Chondrocyte (in vitro differentiated cells): Measurements from ENCODE around the gene USH1G. TPM values are rescaled to one million over a fixed set of nuclear protein-coding genes. Genes with fewer than 3 reads are reported as not detected.

Experiments
- DNase-seq: peaks from one replicate; pipeline ENCODE4 v3.0.0; 2021; ENCODE audit warnings: mixed read lengths, low spot score
- H3K27ac Mint-ChIP-seq: one replicate; pipeline ENCODE4 v1.8.0; 2021; ENCODE audit warnings: mild to moderate bottlenecking, moderate library complexity, mixed read lengths; ENCODE audit not compliant: unreplicated experiment
- H3K27me3 Mint-ChIP-seq: 2 replicates; pipeline ENCODE4 v1.8.0; 2021; ENCODE audit warnings: low read depth, mixed read lengths
- H3K36me3 Mint-ChIP-seq: 2 replicates; pipeline ENCODE4 v1.8.0; 2021; ENCODE audit warnings: low read depth, mixed read lengths
- H3K4me1 Mint-ChIP-seq: 2 replicates; pipeline ENCODE4 v1.8.0; 2021; ENCODE audit warnings: low read depth, mild to moderate bottlenecking, mixed read lengths
- H3K4me3 Mint-ChIP-seq: one replicate; pipeline ENCODE4 v1.8.0; 2021; ENCODE audit warnings: mild to moderate bottlenecking, moderate library complexity, mixed read lengths; ENCODE audit not compliant: unreplicated experiment
- H3K9me3 Mint-ChIP-seq: 2 replicates; pipeline ENCODE4 v1.8.0; 2021; ENCODE audit warnings: low read depth, mixed read lengths
- CTCF ChIP-seq: fragments of 200-600 bp; sonication (generic); IDR thresholded peaks from 2 replicates; pipeline ENCODE4 v1.5.0; 2021; ENCODE audit warnings: antibody characterized with exemption, mild to moderate bottlenecking, moderate library complexity
- total RNA-seq: library from RNA; stranded (reverse); gene quantifications from 3 replicates; pipeline ENCODE4 v1.2.1, GENCODE V29; 2021

USH1G gene
- total RNA-seq, 1 donor from 2014 or later, result not detected

- peaks cover 40% of the 10 kb centered on the region for H3K27me3 Mint-ChIP-seq
- no peak for TF ChIP-seq CTCF
Measured at GRCh38 chr17:74904687-74905409, 18.2 kb downstream of the USH1G start.

GRCh38 chr17:74903671-74904070 lies 19.4 kb downstream of the USH1G start:
- no peak overlapping the region for H3K4me3 Mint-ChIP-seq
- no peaks in the 10 kb centered on the region for H3K9me3 Mint-ChIP-seq
- no peak for TF ChIP-seq CTCF
- H3K4me1 Mint-ChIP-seq, result no peaks in the 10 kb centered on the region
- no peak overlapping the region for H3K27ac Mint-ChIP-seq
- H3K36me3 Mint-ChIP-seq, result no peaks in the 10 kb centered on the region
- H3K27me3 Mint-ChIP-seq, result peaks cover 36% of the 10 kb centered on the region
- DNase-seq, result no peak

More at GRCh38 chr17:74904687-74905409, 18.2 kb downstream of the USH1G start:
- no peak overlapping the region for H3K4me3 Mint-ChIP-seq
- no peaks in the 10 kb centered on the region for H3K9me3 Mint-ChIP-seq
- no peak overlapping the region for H3K27ac Mint-ChIP-seq
- H3K4me1 Mint-ChIP-seq, result no peaks in the 10 kb centered on the region
- no peak for DNase-seq
- no peaks in the 10 kb centered on the region for H3K36me3 Mint-ChIP-seq

- Mint-ChIP-seq H3K9me3 (no peaks in the 10 kb centered on the region), H3K27me3 (peaks cover 35% of the 10 kb centered on the region), H3K4me1 (no peaks in the 10 kb centered on the region), H3K27ac (no peak overlapping the region), H3K36me3 (no peaks in the 10 kb centered on the region), H3K4me3 (no peak overlapping the region)
- no peak for DNase-seq
- no peak for TF ChIP-seq CTCF
Measured at GRCh38 chr17:74903034-74903433, 20.0 kb downstream of the USH1G start.

- no peak for DNase-seq
- no peaks in the 10 kb centered on the region for H3K36me3 Mint-ChIP-seq
- H3K4me3 Mint-ChIP-seq, result no peak overlapping the region
- no peaks in the 10 kb centered on the region for H3K9me3 Mint-ChIP-seq
- H3K27ac Mint-ChIP-seq, result no peak overlapping the region
- no peak for TF ChIP-seq CTCF
- no peaks in the 10 kb centered on the region for H3K4me1 Mint-ChIP-seq
- H3K27me3 Mint-ChIP-seq, result peaks cover 39% of the 10 kb centered on the region
Measured at GRCh38 chr17:74901353-74902135, 21.5 kb downstream of the USH1G start.

GRCh38 chr17:74900208-74900607 lies 22.8 kb downstream of the USH1G start:
- Mint-ChIP-seq H3K4me1 (no peaks in the 10 kb centered on the region), H3K27me3 (peaks cover 48% of the 10 kb centered on the region), H3K4me3 (no peak overlapping the region), H3K27ac (no peak overlapping the region), H3K9me3 (no peaks in the 10 kb centered on the region), H3K36me3 (no peaks in the 10 kb centered on the region)
- no peak for DNase-seq
- no peak for TF ChIP-seq CTCF
